ENCODE data around the gene LDLRAD4.
A peak's percentile ranks its signal among the peaks of the same experiment; 100 is the strongest.

LDLRAD4 gene

GRCh38 chr18:13382954-13383827 is 164.6 kb downstream of the LDLRAD4 start:
- TF ChIP-seq CTCF (IDR thresholded peaks at IDR 0.05): no peak
- DNase-seq: no peak
- Histone ChIP-seq H3K4me3 (no peak overlapping the region), H3K27ac (peak overlapping the region; percentile 84 to 85), H3K4me1 (peaks cover 0 to 69% (median 41%) of the 10 kb centered on the region in 4 donors), H3K36me3 (peaks cover 0 to 8% (median 7%) of the 10 kb centered on the region in 3 donors), H3K27me3 (no peaks in the 10 kb centered on the region), H3K9me3 (no peaks in the 10 kb centered on the region)
- intact Hi-C loops (cut with DNase I; ENCODE audit: low total_unique reads): no loop called here

- Histone ChIP-seq H3K36me3 (peaks cover 0 to 23% (median 7%) of the 10 kb centered on the region in 3 donors), H3K27ac (peak overlapping the region in 1 of 2 donors; percentile 49), H3K27me3 (no peaks in the 10 kb centered on the region), H3K4me1 (peaks cover 0 to 54% (median 37%) of the 10 kb centered on the region in 4 donors), H3K4me3 (no peak overlapping the region), H3K9me3 (no peaks in the 10 kb centered on the region)
- no peak for DNase-seq
- no peak for TF ChIP-seq CTCF (IDR thresholded peaks at IDR 0.05)
- intact Hi-C loops (cut with DNase I; ENCODE audit: low total_unique reads): no loop called here
Observed at GRCh38 chr18:13386891-13387801, 168.6 kb downstream of the LDLRAD4 start.

GRCh38 chr18:13387855-13388548 is 169.4 kb downstream of the LDLRAD4 start:
- Histone ChIP-seq H3K4me3 (no peak overlapping the region), H3K36me3 (peaks cover 0 to 23% (median 7%) of the 10 kb centered on the region in 3 donors), H3K4me1 (peaks cover 0 to 45% (median 31%) of the 10 kb centered on the region in 4 donors), H3K9me3 (no peaks in the 10 kb centered on the region), H3K27me3 (no peaks in the 10 kb centered on the region), H3K27ac (peak overlapping the region; percentile 31 to 49)
- no peak for DNase-seq
- intact Hi-C loops (cut with DNase I; ENCODE audit: low total_unique reads): no loop called here
- TF ChIP-seq CTCF (IDR thresholded peaks at IDR 0.05): no peak

- TF ChIP-seq CTCF (IDR thresholded peaks at IDR 0.05): no peak
- Histone ChIP-seq H3K36me3 (peaks cover 0 to 23% (median 7%) of the 10 kb centered on the region in 3 donors), H3K27ac (peak overlapping the region; percentile 31 to 49), H3K27me3 (no peaks in the 10 kb centered on the region), H3K9me3 (no peaks in the 10 kb centered on the region), H3K4me1 (peaks cover 0 to 38% (median 24%) of the 10 kb centered on the region in 4 donors), H3K4me3 (no peak overlapping the region)
- no peak for DNase-seq
- intact Hi-C loops (cut with DNase I; ENCODE audit: low total_unique reads): no loop called here
Observed at GRCh38 chr18:13388586-13389490, 170.3 kb downstream of the LDLRAD4 start.

Measured in tibial artery (tissue), 4 donors.